WTC11 (cell line): Measurements from ENCODE around the gene CALML3. TPM values are rescaled to one million over a fixed set of nuclear protein-coding genes. Genes with fewer than 3 reads are reported as not detected.

Experiments
- ATAC-seq: fragments of 200-7000 bp; cut with Tn5 transposase; 2 replicates; pipeline ENCODE4 v1.10.0; 2021; ENCODE audit warnings: mild to moderate bottlenecking, moderate library complexity
- CTCF ChIA-PET: fragments of 300-600 bp; sonication (Branson Sonifier 250); formaldehyde crosslinking; loops from one replicate; lab custom pipeline; 2021; ENCODE audit warnings: antibody characterized with exemption; lab: Charles Lee
- POLR2A ChIA-PET: fragments of 350-600 bp; sonication (Branson Sonifier 250); formaldehyde crosslinking; loops from one replicate; lab custom pipeline; 2021; ENCODE audit warnings: antibody characterized with exemption; lab: Charles Lee
- DNase-seq: peaks from one replicate; pipeline ENCODE4 v3.0.0; 2021; ENCODE audit warnings: low spot score
- H3K27ac Mint-ChIP-seq: 2 replicates; pipeline ENCODE4 v1.8.0; 2021; ENCODE audit warnings: mixed read lengths
- H3K27me3 Mint-ChIP-seq: 2 replicates; pipeline ENCODE4 v1.8.0; 2021; ENCODE audit warnings: low read depth, mild to moderate bottlenecking, moderate library complexity, mixed read lengths
- H3K36me3 Mint-ChIP-seq: 2 replicates; pipeline ENCODE4 v1.8.0; 2021; ENCODE audit warnings: mixed read lengths
- H3K4me1 Mint-ChIP-seq: 2 replicates; pipeline ENCODE4 v1.8.0; 2022; ENCODE audit warnings: mixed read lengths
- H3K4me3 Mint-ChIP-seq: 2 replicates; pipeline ENCODE4 v1.8.0; 2021; ENCODE audit warnings: mild to moderate bottlenecking, moderate library complexity, mixed read lengths
- H3K9me3 Mint-ChIP-seq: 2 replicates; pipeline ENCODE4 v1.8.0; 2021; ENCODE audit warnings: mixed read lengths
- ATF1 ChIP-seq: sonication (generic); formaldehyde crosslinking; IDR thresholded peaks from 2 replicates; pipeline ENCODE4 v1.8.1; 2023; ENCODE audit warnings: mild to moderate bottlenecking, moderate library complexity, missing genetic modification reagents
- CBFB ChIP-seq: sonication (generic); formaldehyde crosslinking; IDR thresholded peaks from 2 replicates; pipeline ENCODE4 v1.8.1; 2022; ENCODE audit warnings: mild to moderate bottlenecking, low read depth, missing genetic modification reagents
- CREB1 ChIP-seq: sonication (generic); formaldehyde crosslinking; IDR thresholded peaks from 2 replicates; pipeline ENCODE4 v1.8.0; 2023; ENCODE audit warnings: mild to moderate bottlenecking, missing genetic modification reagents
- CREM ChIP-seq: sonication (generic); formaldehyde crosslinking; IDR thresholded peaks from 2 replicates; pipeline ENCODE4 v1.8.1; 2022; ENCODE audit warnings: mild to moderate bottlenecking, missing genetic modification reagents, moderate library complexity
- ESRRA ChIP-seq: sonication (generic); formaldehyde crosslinking; IDR thresholded peaks from 2 replicates; pipeline ENCODE4 v1.8.1; 2022; ENCODE audit warnings: mild to moderate bottlenecking, missing genetic modification reagents, borderline replicate concordance
- GABPB1 ChIP-seq: sonication (generic); formaldehyde crosslinking; IDR thresholded peaks from 2 replicates; pipeline ENCODE4 v1.8.1; 2023; ENCODE audit warnings: mild to moderate bottlenecking, missing genetic modification reagents
- GRHL2 ChIP-seq: fragments of 250-450 bp; sonication (Bioruptor Pico); IDR thresholded peaks from 2 replicates; pipeline ENCODE4 v1.8.0; 2022; ENCODE audit warnings: mild to moderate bottlenecking, moderate library complexity; ENCODE audit not compliant: insufficient replicate concordance, severe bottlenecking
- KAT7 ChIP-seq: sonication (generic); formaldehyde crosslinking; IDR thresholded peaks from 2 replicates; pipeline ENCODE4 v1.8.1; 2023; ENCODE audit warnings: missing genetic modification reagents, mild to moderate bottlenecking, borderline replicate concordance
- SOX15 ChIP-seq: fragments of 250-450 bp; sonication (Bioruptor Pico); IDR thresholded peaks from 2 replicates; pipeline ENCODE4 v1.9.0; 2021; ENCODE audit warnings: mild to moderate bottlenecking
- ZNF219 ChIP-seq: sonication (generic); formaldehyde crosslinking; IDR thresholded peaks from 2 replicates; pipeline ENCODE4 v1.8.0; 2023; ENCODE audit warnings: missing genetic modification reagents, mild to moderate bottlenecking, borderline replicate concordance
- total RNA-seq: library from RNA; stranded (reverse); gene quantifications from 3 replicates; pipeline ENCODE4 v1.2.3, GENCODE V29; 2021
- TF ChIP-seq, protein P1 (sequence below): fragments of 250-450 bp; sonication (Bioruptor Pico); IDR thresholded peaks from 2 replicates; pipeline ENCODE4 v1.9.0; 2021; ENCODE audit warnings: mild to moderate bottlenecking, borderline replicate concordance
- TF ChIP-seq, protein P2 (sequence below): sonication (generic); formaldehyde crosslinking; conservative IDR thresholded peaks from 2 replicates; pipeline ENCODE4 v1.8.1; 2023; ENCODE audit warnings: mild to moderate bottlenecking, low read depth, missing genetic modification reagents, moderate library complexity
- TF ChIP-seq, protein P3 (sequence below): sonication (generic); formaldehyde crosslinking; IDR thresholded peaks from 2 replicates; pipeline ENCODE4 v1.8.1; 2022; ENCODE audit warnings: low read depth, mild to moderate bottlenecking, moderate library complexity, missing genetic modification reagents, borderline replicate concordance
- TF ChIP-seq, protein P4 (sequence below): sonication (generic); formaldehyde crosslinking; IDR thresholded peaks from 2 replicates; pipeline ENCODE4 v1.8.0; 2022; ENCODE audit warnings: mild to moderate bottlenecking, missing genetic modification reagents
- TF ChIP-seq, protein P5 (sequence below): sonication (generic); formaldehyde crosslinking; IDR thresholded peaks from 2 replicates; pipeline ENCODE4 v1.8.0; 2023; ENCODE audit warnings: missing genetic modification reagents
- TF ChIP-seq, protein P6 (sequence below): sonication (generic); formaldehyde crosslinking; IDR thresholded peaks from 2 replicates; pipeline ENCODE4 v1.8.0; 2023; ENCODE audit warnings: mild to moderate bottlenecking, missing genetic modification reagents
- TF ChIP-seq, protein P7 (sequence below): sonication (generic); formaldehyde crosslinking; IDR thresholded peaks from 2 replicates; pipeline ENCODE4 v1.8.1; 2022; ENCODE audit warnings: missing genetic modification reagents, borderline replicate concordance

CALML3 gene
- total RNA-seq, 1 experiment from 2014 or later = not detected

DNA sequence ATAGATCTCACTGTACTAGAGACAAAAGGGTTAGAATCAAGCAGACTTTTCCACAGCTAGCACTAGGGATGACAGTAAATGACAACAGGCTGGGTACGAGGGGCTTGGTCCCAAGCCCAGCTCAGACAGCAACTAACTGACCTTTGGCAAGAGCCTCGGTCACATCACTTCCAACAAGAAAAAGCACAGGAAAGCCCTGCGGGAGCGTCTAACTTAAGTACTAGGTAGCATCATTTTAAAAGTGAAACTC lies 22.8 kb downstream of the CALML3 start:
- CTCF ChIA-PET = interaction anchor here (1.2 kb wide), 1 partner anchor 82 kb away, joined by 3 read pairs; no protein-coding TSS in a partner anchor

More for the DNA sequence above, 22.8 kb downstream of the CALML3 start:
- peaks cover 10% of the 10 kb centered on the region for H3K36me3 Mint-ChIP-seq
- no peak overlapping the region for H3K4me3 Mint-ChIP-seq
- ATAC-seq (no peak), DNase-seq (no peak)
- no peak for TF ChIP-seq ESRRA
- TF ChIP-seq KAT7 = no peak
- TF ChIP-seq, protein P1, sequence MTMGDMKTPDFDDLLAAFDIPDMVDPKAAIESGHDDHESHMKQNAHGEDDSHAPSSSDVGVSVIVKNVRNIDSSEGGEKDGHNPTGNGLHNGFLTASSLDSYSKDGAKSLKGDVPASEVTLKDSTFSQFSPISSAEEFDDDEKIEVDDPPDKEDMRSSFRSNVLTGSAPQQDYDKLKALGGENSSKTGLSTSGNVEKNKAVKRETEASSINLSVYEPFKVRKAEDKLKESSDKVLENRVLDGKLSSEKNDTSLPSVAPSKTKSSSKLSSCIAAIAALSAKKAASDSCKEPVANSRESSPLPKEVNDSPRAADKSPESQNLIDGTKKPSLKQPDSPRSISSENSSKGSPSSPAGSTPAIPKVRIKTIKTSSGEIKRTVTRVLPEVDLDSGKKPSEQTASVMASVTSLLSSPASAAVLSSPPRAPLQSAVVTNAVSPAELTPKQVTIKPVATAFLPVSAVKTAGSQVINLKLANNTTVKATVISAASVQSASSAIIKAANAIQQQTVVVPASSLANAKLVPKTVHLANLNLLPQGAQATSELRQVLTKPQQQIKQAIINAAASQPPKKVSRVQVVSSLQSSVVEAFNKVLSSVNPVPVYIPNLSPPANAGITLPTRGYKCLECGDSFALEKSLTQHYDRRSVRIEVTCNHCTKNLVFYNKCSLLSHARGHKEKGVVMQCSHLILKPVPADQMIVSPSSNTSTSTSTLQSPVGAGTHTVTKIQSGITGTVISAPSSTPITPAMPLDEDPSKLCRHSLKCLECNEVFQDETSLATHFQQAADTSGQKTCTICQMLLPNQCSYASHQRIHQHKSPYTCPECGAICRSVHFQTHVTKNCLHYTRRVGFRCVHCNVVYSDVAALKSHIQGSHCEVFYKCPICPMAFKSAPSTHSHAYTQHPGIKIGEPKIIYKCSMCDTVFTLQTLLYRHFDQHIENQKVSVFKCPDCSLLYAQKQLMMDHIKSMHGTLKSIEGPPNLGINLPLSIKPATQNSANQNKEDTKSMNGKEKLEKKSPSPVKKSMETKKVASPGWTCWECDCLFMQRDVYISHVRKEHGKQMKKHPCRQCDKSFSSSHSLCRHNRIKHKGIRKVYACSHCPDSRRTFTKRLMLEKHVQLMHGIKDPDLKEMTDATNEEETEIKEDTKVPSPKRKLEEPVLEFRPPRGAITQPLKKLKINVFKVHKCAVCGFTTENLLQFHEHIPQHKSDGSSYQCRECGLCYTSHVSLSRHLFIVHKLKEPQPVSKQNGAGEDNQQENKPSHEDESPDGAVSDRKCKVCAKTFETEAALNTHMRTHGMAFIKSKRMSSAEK = no peak
- TF ChIP-seq, protein P2, sequence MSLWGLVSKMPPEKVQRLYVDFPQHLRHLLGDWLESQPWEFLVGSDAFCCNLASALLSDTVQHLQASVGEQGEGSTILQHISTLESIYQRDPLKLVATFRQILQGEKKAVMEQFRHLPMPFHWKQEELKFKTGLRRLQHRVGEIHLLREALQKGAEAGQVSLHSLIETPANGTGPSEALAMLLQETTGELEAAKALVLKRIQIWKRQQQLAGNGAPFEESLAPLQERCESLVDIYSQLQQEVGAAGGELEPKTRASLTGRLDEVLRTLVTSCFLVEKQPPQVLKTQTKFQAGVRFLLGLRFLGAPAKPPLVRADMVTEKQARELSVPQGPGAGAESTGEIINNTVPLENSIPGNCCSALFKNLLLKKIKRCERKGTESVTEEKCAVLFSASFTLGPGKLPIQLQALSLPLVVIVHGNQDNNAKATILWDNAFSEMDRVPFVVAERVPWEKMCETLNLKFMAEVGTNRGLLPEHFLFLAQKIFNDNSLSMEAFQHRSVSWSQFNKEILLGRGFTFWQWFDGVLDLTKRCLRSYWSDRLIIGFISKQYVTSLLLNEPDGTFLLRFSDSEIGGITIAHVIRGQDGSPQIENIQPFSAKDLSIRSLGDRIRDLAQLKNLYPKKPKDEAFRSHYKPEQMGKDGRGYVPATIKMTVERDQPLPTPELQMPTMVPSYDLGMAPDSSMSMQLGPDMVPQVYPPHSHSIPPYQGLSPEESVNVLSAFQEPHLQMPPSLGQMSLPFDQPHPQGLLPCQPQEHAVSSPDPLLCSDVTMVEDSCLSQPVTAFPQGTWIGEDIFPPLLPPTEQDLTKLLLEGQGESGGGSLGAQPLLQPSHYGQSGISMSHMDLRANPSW (CRISPR knock-in tag) = no peak
- TF ChIP-seq, protein P3, sequence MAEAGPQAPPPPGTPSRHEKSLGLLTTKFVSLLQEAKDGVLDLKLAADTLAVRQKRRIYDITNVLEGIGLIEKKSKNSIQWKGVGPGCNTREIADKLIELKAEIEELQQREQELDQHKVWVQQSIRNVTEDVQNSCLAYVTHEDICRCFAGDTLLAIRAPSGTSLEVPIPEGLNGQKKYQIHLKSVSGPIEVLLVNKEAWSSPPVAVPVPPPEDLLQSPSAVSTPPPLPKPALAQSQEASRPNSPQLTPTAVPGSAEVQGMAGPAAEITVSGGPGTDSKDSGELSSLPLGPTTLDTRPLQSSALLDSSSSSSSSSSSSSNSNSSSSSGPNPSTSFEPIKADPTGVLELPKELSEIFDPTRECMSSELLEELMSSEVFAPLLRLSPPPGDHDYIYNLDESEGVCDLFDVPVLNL (CRISPR knock-in tag) = no peak
- no peak for TF ChIP-seq GRHL2
- no peak for TF ChIP-seq SOX15
- no peak for TF ChIP-seq ZNF219
- no peak for TF ChIP-seq CREB1 (CRISPR knock-in tag)
- TF ChIP-seq, protein P4, sequence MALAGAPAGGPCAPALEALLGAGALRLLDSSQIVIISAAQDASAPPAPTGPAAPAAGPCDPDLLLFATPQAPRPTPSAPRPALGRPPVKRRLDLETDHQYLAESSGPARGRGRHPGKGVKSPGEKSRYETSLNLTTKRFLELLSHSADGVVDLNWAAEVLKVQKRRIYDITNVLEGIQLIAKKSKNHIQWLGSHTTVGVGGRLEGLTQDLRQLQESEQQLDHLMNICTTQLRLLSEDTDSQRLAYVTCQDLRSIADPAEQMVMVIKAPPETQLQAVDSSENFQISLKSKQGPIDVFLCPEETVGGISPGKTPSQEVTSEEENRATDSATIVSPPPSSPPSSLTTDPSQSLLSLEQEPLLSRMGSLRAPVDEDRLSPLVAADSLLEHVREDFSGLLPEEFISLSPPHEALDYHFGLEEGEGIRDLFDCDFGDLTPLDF (CRISPR knock-in tag) = no peak
- TF ChIP-seq, protein P5, sequence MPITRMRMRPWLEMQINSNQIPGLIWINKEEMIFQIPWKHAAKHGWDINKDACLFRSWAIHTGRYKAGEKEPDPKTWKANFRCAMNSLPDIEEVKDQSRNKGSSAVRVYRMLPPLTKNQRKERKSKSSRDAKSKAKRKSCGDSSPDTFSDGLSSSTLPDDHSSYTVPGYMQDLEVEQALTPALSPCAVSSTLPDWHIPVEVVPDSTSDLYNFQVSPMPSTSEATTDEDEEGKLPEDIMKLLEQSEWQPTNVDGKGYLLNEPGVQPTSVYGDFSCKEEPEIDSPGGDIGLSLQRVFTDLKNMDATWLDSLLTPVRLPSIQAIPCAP (CRISPR knock-in tag) = no peak
- no peak for TF ChIP-seq ATF1 (CRISPR knock-in tag)
- no peak for TF ChIP-seq CBFB (CRISPR knock-in tag)
- TF ChIP-seq, protein P6, sequence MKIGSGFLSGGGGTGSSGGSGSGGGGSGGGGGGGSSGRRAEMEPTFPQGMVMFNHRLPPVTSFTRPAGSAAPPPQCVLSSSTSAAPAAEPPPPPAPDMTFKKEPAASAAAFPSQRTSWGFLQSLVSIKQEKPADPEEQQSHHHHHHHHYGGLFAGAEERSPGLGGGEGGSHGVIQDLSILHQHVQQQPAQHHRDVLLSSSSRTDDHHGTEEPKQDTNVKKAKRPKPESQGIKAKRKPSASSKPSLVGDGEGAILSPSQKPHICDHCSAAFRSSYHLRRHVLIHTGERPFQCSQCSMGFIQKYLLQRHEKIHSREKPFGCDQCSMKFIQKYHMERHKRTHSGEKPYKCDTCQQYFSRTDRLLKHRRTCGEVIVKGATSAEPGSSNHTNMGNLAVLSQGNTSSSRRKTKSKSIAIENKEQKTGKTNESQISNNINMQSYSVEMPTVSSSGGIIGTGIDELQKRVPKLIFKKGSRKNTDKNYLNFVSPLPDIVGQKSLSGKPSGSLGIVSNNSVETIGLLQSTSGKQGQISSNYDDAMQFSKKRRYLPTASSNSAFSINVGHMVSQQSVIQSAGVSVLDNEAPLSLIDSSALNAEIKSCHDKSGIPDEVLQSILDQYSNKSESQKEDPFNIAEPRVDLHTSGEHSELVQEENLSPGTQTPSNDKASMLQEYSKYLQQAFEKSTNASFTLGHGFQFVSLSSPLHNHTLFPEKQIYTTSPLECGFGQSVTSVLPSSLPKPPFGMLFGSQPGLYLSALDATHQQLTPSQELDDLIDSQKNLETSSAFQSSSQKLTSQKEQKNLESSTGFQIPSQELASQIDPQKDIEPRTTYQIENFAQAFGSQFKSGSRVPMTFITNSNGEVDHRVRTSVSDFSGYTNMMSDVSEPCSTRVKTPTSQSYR (CRISPR knock-in tag) = no peak
- TF ChIP-seq CREM (CRISPR knock-in tag) = no peak
- TF ChIP-seq, protein P7, sequence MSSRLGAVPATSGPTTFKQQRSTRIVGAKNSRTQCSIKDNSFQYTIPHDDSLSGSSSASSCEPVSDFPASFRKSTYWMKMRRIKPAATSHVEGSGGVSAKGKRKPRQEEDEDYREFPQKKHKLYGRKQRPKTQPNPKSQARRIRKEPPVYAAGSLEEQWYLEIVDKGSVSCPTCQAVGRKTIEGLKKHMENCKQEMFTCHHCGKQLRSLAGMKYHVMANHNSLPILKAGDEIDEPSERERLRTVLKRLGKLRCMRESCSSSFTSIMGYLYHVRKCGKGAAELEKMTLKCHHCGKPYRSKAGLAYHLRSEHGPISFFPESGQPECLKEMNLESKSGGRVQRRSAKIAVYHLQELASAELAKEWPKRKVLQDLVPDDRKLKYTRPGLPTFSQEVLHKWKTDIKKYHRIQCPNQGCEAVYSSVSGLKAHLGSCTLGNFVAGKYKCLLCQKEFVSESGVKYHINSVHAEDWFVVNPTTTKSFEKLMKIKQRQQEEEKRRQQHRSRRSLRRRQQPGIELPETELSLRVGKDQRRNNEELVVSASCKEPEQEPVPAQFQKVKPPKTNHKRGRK = no peak
- no peak for TF ChIP-seq GABPB1 (CRISPR knock-in tag)
- H3K27me3 Mint-ChIP-seq = no peaks in the 10 kb centered on the region
- H3K4me1 Mint-ChIP-seq = no peaks in the 10 kb centered on the region
- no peak overlapping the region for H3K27ac Mint-ChIP-seq
- POLR2A ChIA-PET = no interaction called here
- H3K9me3 Mint-ChIP-seq = peaks cover 14% of the 10 kb centered on the region
